Neutrophil (primary cell): Measurements from ENCODE around the gene ANKS1A.

ENCODE experiments used
- H3K27ac ChIP-seq: fragments of 200-600 bp; sonication (generic); 2 replicates; pipeline ENCODE4 v1.5.1; 2016; ENCODE audit warnings: mild to moderate bottlenecking, moderate library complexity
- H3K27me3 ChIP-seq: fragments of 200-600 bp; sonication (generic); 2 replicates; pipeline ENCODE4 v1.6.0; 2016; ENCODE audit warnings: mild to moderate bottlenecking
- H3K36me3 ChIP-seq: fragments of 200-600 bp; sonication (generic); 2 replicates; pipeline ENCODE4 v1.5.1; 2017
- H3K4me1 ChIP-seq, 2 experiments: fragments of 200-600 bp in 1 of 2; sonication (generic) in 1 of 2; 1 replicate in 1 of 2; 2 replicates in 1 of 2; pipeline versions ENCODE4 v1.5.1 to v1.6.1; 2013 to 2016; ENCODE audit warnings: low read depth in 1 of 2, low read length in 1 of 2, mild to moderate bottlenecking in 1 of 2, moderate library complexity in 1 of 2; ENCODE audit not compliant: control insufficient read depth in 1 of 2, insufficient read depth in 1 of 2
- H3K4me3 ChIP-seq, 2 experiments: fragments of 200-600 bp in 1 of 2; sonication (generic) in 1 of 2; 1 replicate in 1 of 2; 2 replicates in 1 of 2; pipeline ENCODE4 v1.5.1; 2013 to 2016; ENCODE audit warnings: low read depth in 1 of 2, low read length in 1 of 2, mild to moderate bottlenecking in 1 of 2, moderate library complexity in 1 of 2
- H3K9me3 ChIP-seq: fragments of 200-600 bp; sonication (generic); 2 replicates; pipeline ENCODE4 v1.5.1; 2016
- CTCF ChIP-seq: fragments of 200-600 bp; sonication (generic); IDR thresholded peaks from 2 replicates; pipeline ENCODE4 v1.5.1; 2016; ENCODE audit warnings: antibody characterized with exemption

The ANKS1A gene

GRCh38 chr6:34974249-34974642 lies 85.2 kb downstream of the ANKS1A start:
- H3K4me3 ChIP-seq, result no peak overlapping the region
- peaks cover 34% of the 10 kb centered on the region for H3K36me3 ChIP-seq
- TF ChIP-seq CTCF, result no peak
- no peaks in the 10 kb centered on the region for H3K9me3 ChIP-seq
- no peaks in the 10 kb centered on the region for H3K27me3 ChIP-seq
- H3K27ac ChIP-seq, result peak overlapping the region; percentile 34
- H3K4me1 ChIP-seq, result no peaks in the 10 kb centered on the region

DNA sequence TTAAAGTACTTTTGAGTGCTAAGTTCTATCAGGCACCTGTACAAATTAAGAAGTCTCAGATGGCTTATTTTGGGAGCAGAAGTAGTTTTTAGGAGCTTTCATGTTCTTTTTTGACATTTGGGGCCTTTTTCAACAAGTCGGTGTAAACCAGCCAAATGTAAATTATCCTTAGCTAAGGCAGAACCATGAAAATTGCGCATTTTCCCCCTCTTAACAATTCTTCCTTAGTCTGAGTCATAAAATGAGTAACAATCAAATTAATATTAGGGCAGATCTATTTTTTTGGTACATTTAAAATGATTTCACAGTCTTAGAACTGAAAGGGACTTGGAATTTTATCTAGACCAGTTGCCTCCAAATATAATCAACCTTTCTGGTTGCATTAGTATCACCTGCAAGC lies 87.2 kb downstream of the ANKS1A start:
- no peaks in the 10 kb centered on the region for H3K9me3 ChIP-seq
- peaks cover 20% of the 10 kb centered on the region for H3K36me3 ChIP-seq
- no peaks in the 10 kb centered on the region for H3K4me1 ChIP-seq
- TF ChIP-seq CTCF, result no peak
- H3K4me3 ChIP-seq, result no peak overlapping the region
- no peak overlapping the region for H3K27ac ChIP-seq
- no peaks in the 10 kb centered on the region for H3K27me3 ChIP-seq

- no peaks in the 10 kb centered on the region for H3K4me1 ChIP-seq
- no peak overlapping the region for H3K4me3 ChIP-seq
- H3K27me3 ChIP-seq, result no peaks in the 10 kb centered on the region
- no peaks in the 10 kb centered on the region for H3K9me3 ChIP-seq
- TF ChIP-seq CTCF, result no peak
- H3K27ac ChIP-seq, result no peak overlapping the region
- peaks cover 35% of the 10 kb centered on the region for H3K36me3 ChIP-seq
These were observed 90.2 kb downstream of the ANKS1A start for GRCh38 chr6:34979218-34979617.

GRCh38 chr6:34979994-34980393 lies 90.9 kb downstream of the ANKS1A start:
- Histone ChIP-seq H3K27ac (no peak overlapping the region), H3K4me1 (no peaks in the 10 kb centered on the region), H3K4me3 (no peak overlapping the region), H3K27me3 (no peaks in the 10 kb centered on the region), H3K9me3 (no peaks in the 10 kb centered on the region), H3K36me3 (peaks cover 43% of the 10 kb centered on the region)
- no peak for TF ChIP-seq CTCF

DNA sequence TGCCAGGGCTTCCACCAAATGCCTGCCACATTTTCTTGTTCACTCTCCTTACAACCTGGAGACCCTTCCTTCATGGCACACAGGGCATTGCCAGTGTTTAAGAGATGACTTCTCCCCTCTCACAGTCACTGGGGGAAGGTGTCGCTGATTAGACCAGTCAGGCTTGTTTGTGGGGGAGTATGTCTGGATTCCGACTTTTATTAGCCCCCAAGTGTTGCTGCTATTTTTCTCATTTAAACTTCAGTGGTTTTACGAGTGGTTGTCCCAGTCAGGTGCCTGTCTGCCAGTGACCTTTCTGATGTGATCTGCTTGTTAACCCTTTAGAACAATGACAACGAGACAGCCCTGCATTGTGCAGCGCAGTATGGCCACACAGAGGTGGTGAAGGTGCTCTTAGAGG lies 92.3 kb downstream of the ANKS1A start:
- no peak overlapping the region for H3K4me3 ChIP-seq
- TF ChIP-seq CTCF, result no peak
- H3K27me3 ChIP-seq, result no peaks in the 10 kb centered on the region
- H3K36me3 ChIP-seq, result peaks cover 56% of the 10 kb centered on the region
- no peak overlapping the region for H3K27ac ChIP-seq
- H3K4me1 ChIP-seq, result no peaks in the 10 kb centered on the region
- H3K9me3 ChIP-seq, result no peaks in the 10 kb centered on the region

DNA sequence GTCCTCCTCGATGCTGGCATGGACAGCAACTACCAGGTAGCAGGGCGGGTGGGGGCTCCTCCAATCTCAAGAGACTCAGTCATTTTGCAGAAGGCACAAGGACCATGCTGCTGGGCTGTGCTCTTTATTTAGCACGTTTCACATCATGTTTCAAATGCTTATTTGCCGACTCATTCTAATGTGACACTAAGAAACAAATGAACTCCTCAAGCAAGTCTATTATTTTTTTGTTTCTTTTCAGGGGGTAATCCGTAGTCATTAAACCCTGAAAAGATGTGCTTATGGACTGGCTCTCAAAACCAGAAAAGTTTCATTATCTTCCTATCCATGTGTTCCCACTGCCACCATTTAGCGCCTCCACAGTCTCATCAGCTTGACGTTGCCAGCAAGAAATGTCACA lies 92.9 kb downstream of the ANKS1A start:
- Histone ChIP-seq H3K9me3 (no peaks in the 10 kb centered on the region), H3K36me3 (peaks cover 62% of the 10 kb centered on the region), H3K27ac (no peak overlapping the region), H3K4me1 (no peaks in the 10 kb centered on the region), H3K27me3 (no peaks in the 10 kb centered on the region), H3K4me3 (no peak overlapping the region)
- no peak for TF ChIP-seq CTCF
